Tibial nerve (tissue), 4 donors: Measurements from ENCODE around the gene OAS1. TPM values are rescaled to one million over a fixed set of nuclear protein-coding genes. Genes with fewer than 3 reads are reported as not detected.

Source experiments
- DNase-seq, 2 donors: peaks; one replicate each; pipeline ENCODE4 v3.0.0-alpha.2; 2019; ENCODE audit warnings: low spot score in 2 of 2
- H3K27ac ChIP-seq, 4 donors: fragments of 200-600 bp; sonication (generic) in 3 of 4; one replicate each; pipeline ENCODE4 v1.5.1; 2017 to 2019; ENCODE audit warnings: mild to moderate bottlenecking in 1 of 4
- H3K27me3 ChIP-seq, 2 donors: fragments of 200-600 bp; sonication (generic) in 1 of 2; one replicate each; pipeline versions ENCODE4 v1.5.1 to v1.6.0; 2017 to 2019
- H3K36me3 ChIP-seq, 3 donors: fragments of 200-600 bp; sonication (generic); one replicate each; pipeline ENCODE4 v1.5.1; 2018 to 2019
- H3K4me1 ChIP-seq, 4 donors: fragments of 200-600 bp; sonication (generic) in 3 of 4; one replicate each; pipeline ENCODE4 v1.5.1; 2017 to 2019
- H3K4me3 ChIP-seq, 4 donors: fragments of 200-600 bp; sonication (generic) in 3 of 4; one replicate each; pipeline ENCODE4 v1.5.1; 2017 to 2019; ENCODE audit warnings: mild to moderate bottlenecking in 1 of 4, moderate library complexity in 1 of 4
- H3K9me3 ChIP-seq, 4 donors: fragments of 200-600 bp; sonication (generic) in 3 of 4; one replicate each; pipeline ENCODE4 v1.5.1; 2017 to 2019
- CTCF ChIP-seq, 5 experiments: fragments of 200-600 bp in 3 of 5; fragments of 450-650 bp in 2 of 5; sonication (generic) in 3 of 5; IDR thresholded peaks; one replicate each; pipeline ENCODE4 v1.5.1; 2016 to 2019; ENCODE audit warnings: antibody characterized with exemption in 5 of 5, mild to moderate bottlenecking in 3 of 5, moderate library complexity in 2 of 5
- EP300 ChIP-seq, 2 donors: sonication (generic); formaldehyde crosslinking; IDR thresholded peaks; one replicate each; pipeline ENCODE4 v1.6.1; 2017; ENCODE audit warnings: antibody characterized with exemption in 2 of 2, mild to moderate bottlenecking in 1 of 2
- POLR2A ChIP-seq, 2 donors: fragments of 450-650 bp; IDR thresholded peaks; one replicate each; pipeline ENCODE4 v1.6.1; 2017; ENCODE audit warnings: antibody characterized with exemption in 2 of 2, mild to moderate bottlenecking in 2 of 2, moderate library complexity in 2 of 2
- WGBS, 2 donors: methylation state at CpG; one replicate each; pipeline ENCODE4 v1.1.5; 2018; 5-methylcytosine and 5-hydroxymethylcytosine counted together
- total RNA-seq, 4 donors: library from RNA; depleted of rRNA; stranded (reverse); fragments of >200 nt; gene quantifications; one replicate each; pipeline ENCODE4 v1.1.0, GENCODE V29; 2016

Gene OAS1
- total RNA-seq, 4 donors from 2014 or later = 8.2 to 22.8 (median 11.3) TPM

- Histone ChIP-seq H3K9me3 (peaks cover 0 to 11% (median 0%) of the 10 kb centered on the region in 4 donors), H3K27ac (no peak overlapping the region), H3K27me3 (no peaks in the 10 kb centered on the region), H3K36me3 (no peaks in the 10 kb centered on the region), H3K4me1 (no peaks in the 10 kb centered on the region), H3K4me3 (no peak overlapping the region)
- no peak for DNase-seq
- TF ChIP-seq CTCF (IDR thresholded peaks at IDR 0.05) (no peak), POLR2A (IDR thresholded peaks at IDR 0.05) (no peak), EP300 (IDR thresholded peaks at IDR 0.05) (no peak)
- WGBS, 2 donors = 29 to 33% methylated on average over 2 of the region's 2 CpGs
These were observed 19.2 kb upstream of the OAS1 start for GRCh38 chr12:112887550-112887949.

GRCh38 chr12:112891093-112892024 is 15.4 kb upstream of the OAS1 start:
- no peak overlapping the region for H3K27ac ChIP-seq
- no peak for DNase-seq
- H3K36me3 ChIP-seq = no peaks in the 10 kb centered on the region
- H3K27me3 ChIP-seq = no peaks in the 10 kb centered on the region
- TF ChIP-seq POLR2A (IDR thresholded peaks at IDR 0.05) (no peak), EP300 (IDR thresholded peaks at IDR 0.05) (no peak), CTCF (IDR thresholded peaks at IDR 0.05) (no peak)
- no peak overlapping the region for H3K4me3 ChIP-seq
- H3K4me1 ChIP-seq = no peaks in the 10 kb centered on the region
- no peaks in the 10 kb centered on the region for H3K9me3 ChIP-seq
- 53 to 69% methylated on average over 6 of the region's 6 CpGs for WGBS, 2 donors

GRCh38 chr12:112892856-112893255 is 13.9 kb upstream of the OAS1 start:
- H3K9me3 ChIP-seq = no peaks in the 10 kb centered on the region
- H3K36me3 ChIP-seq = no peaks in the 10 kb centered on the region
- no peak for TF ChIP-seq CTCF (IDR thresholded peaks at IDR 0.05)
- no peak for TF ChIP-seq POLR2A (IDR thresholded peaks at IDR 0.05)
- WGBS, 2 donors = 7 to 25% methylated on average over 2 of the region's 2 CpGs
- H3K4me1 ChIP-seq = no peaks in the 10 kb centered on the region
- H3K27ac ChIP-seq = no peak overlapping the region
- H3K27me3 ChIP-seq = no peaks in the 10 kb centered on the region
- no peak for DNase-seq
- no peak overlapping the region for H3K4me3 ChIP-seq

- Histone ChIP-seq H3K4me1 (no peaks in the 10 kb centered on the region), H3K27me3 (no peaks in the 10 kb centered on the region), H3K36me3 (no peaks in the 10 kb centered on the region), H3K9me3 (no peaks in the 10 kb centered on the region), H3K4me3 (no peak overlapping the region), H3K27ac (no peak overlapping the region)
- no peak for TF ChIP-seq EP300 (IDR thresholded peaks at IDR 0.05)
- TF ChIP-seq POLR2A (IDR thresholded peaks at IDR 0.05) = no peak
- TF ChIP-seq CTCF (IDR thresholded peaks at IDR 0.05) = no peak
- DNase-seq = no peak
These were observed 12.6 kb upstream of the OAS1 start for GRCh38 chr12:112894128-112894527.

DNA sequence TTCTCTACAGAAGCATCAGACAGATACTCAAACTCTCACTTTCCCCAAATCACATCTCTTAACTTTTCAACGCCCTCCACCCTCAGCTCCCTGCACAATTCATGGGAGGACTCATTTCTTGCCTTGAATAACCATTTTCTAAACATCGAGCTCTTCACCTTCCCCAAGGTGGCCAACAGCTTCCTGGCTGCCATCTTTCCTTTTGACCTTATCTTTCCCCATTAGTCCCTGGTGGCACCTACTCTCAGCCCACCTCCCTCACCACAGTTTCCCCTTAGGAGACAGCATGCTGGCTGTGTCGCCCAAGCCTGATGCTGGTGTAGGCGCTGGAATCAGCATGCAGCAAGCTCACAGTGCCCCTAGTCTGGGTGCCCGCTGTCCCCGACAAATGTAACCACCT is 8.4 kb upstream of the OAS1 start:
- Histone ChIP-seq H3K36me3 (no peaks in the 10 kb centered on the region), H3K27ac (no peak overlapping the region), H3K27me3 (no peaks in the 10 kb centered on the region), H3K4me3 (no peak overlapping the region), H3K9me3 (no peaks in the 10 kb centered on the region), H3K4me1 (no peaks in the 10 kb centered on the region)
- WGBS, 2 donors = 88 to 90% methylated on average over 6 of the region's 6 CpGs
- TF ChIP-seq POLR2A (IDR thresholded peaks at IDR 0.05) = no peak
- no peak for TF ChIP-seq CTCF (IDR thresholded peaks at IDR 0.05)
- no peak for TF ChIP-seq EP300 (IDR thresholded peaks at IDR 0.05)
- no peak for DNase-seq
